Right atrium auricular region (tissue), 2 donors: ENCODE data around the gene WDR70. TPM values are rescaled to one million over a fixed set of nuclear protein-coding genes. Genes with fewer than 3 reads are reported as not detected.

Experiments
- DNase-seq: peaks from one replicate; pipeline ENCODE4 v3.0.0-alpha.2; 2019; ENCODE audit warnings: low spot score
- H3K27ac ChIP-seq, 2 donors: fragments of 200-600 bp; sonication (generic); 1 replicate in 1 of 2; 2 replicates in 1 of 2; pipeline ENCODE4 v1.5.1; 2016 to 2019
- H3K27me3 ChIP-seq, 2 donors: fragments of 200-600 bp; sonication (generic); one replicate each; pipeline versions ENCODE4 v1.5.1 to v1.6.0; 2017 to 2019
- H3K36me3 ChIP-seq: fragments of 200-600 bp; sonication (generic); one replicate; pipeline ENCODE4 v1.5.1; 2016
- H3K4me1 ChIP-seq, 2 donors: fragments of 200-600 bp; sonication (generic); one replicate each; pipeline versions ENCODE4 v1.5.1 to v1.6.0; 2017 to 2019
- H3K4me3 ChIP-seq, 2 donors: fragments of 200-600 bp; sonication (generic); 1 replicate in 1 of 2; 2 replicates in 1 of 2; pipeline ENCODE4 v1.5.1; 2017 to 2019; ENCODE audit warnings: mild to moderate bottlenecking in 1 of 2, moderate library complexity in 1 of 2
- H3K9me3 ChIP-seq, 2 donors: fragments of 200-600 bp; sonication (generic); one replicate each; pipeline ENCODE4 v1.5.1; 2019
- CTCF ChIP-seq, 2 donors: fragments of 200-600 bp; sonication (generic); IDR thresholded peaks; one replicate each; pipeline ENCODE4 v1.5.1; 2019; ENCODE audit warnings: antibody characterized with exemption in 2 of 2
- total RNA-seq, 2 donors: library from RNA; depleted of rRNA; stranded (reverse); fragments of >200 nt; gene quantifications; one replicate each; pipeline ENCODE4 v1.1.0, GENCODE V29; 2016

Gene WDR70
- total RNA-seq, 2 donors from 2014 or later: 8.2 to 12.2 TPM

- Histone ChIP-seq H3K27me3 (no peaks in the 10 kb centered on the region), H3K4me1 (peaks cover 0 to 16% of the 10 kb centered on the region in 2 donors), H3K4me3 (no peak overlapping the region), H3K27ac (no peak overlapping the region), H3K9me3 (no peaks in the 10 kb centered on the region), H3K36me3 (no peaks in the 10 kb centered on the region)
- DNase-seq: no peak
- no peak for TF ChIP-seq CTCF (IDR thresholded peaks at IDR 0.05)
Measured at GRCh38 chr5:37661227-37661920, 282.3 kb downstream of the WDR70 start.

- Histone ChIP-seq H3K27ac (no peak overlapping the region), H3K4me3 (no peak overlapping the region), H3K4me1 (peaks cover 0 to 18% of the 10 kb centered on the region in 2 donors), H3K36me3 (no peaks in the 10 kb centered on the region), H3K9me3 (no peaks in the 10 kb centered on the region), H3K27me3 (no peaks in the 10 kb centered on the region)
- DNase-seq: no peak
- TF ChIP-seq CTCF (IDR thresholded peaks at IDR 0.05): no peak
Measured at GRCh38 chr5:37661951-37662350, 282.8 kb downstream of the WDR70 start.

GRCh38 chr5:37662362-37662761, 283.2 kb downstream of the WDR70 start:
- TF ChIP-seq CTCF (IDR thresholded peaks at IDR 0.05): no peak
- Histone ChIP-seq H3K27me3 (no peaks in the 10 kb centered on the region), H3K27ac (no peak overlapping the region), H3K4me1 (peaks cover 0 to 18% of the 10 kb centered on the region in 2 donors), H3K36me3 (no peaks in the 10 kb centered on the region), H3K4me3 (no peak overlapping the region), H3K9me3 (no peaks in the 10 kb centered on the region)
- no peak for DNase-seq

GRCh38 chr5:37662789-37663485, 283.8 kb downstream of the WDR70 start:
- Histone ChIP-seq H3K27ac (no peak overlapping the region), H3K4me1 (peaks cover 0 to 19% of the 10 kb centered on the region in 2 donors), H3K9me3 (no peaks in the 10 kb centered on the region), H3K27me3 (no peaks in the 10 kb centered on the region), H3K4me3 (no peak overlapping the region), H3K36me3 (no peaks in the 10 kb centered on the region)
- DNase-seq: no peak
- TF ChIP-seq CTCF (IDR thresholded peaks at IDR 0.05): no peak

- Histone ChIP-seq H3K27ac (no peak overlapping the region), H3K27me3 (no peaks in the 10 kb centered on the region), H3K36me3 (no peaks in the 10 kb centered on the region), H3K9me3 (no peaks in the 10 kb centered on the region), H3K4me3 (no peak overlapping the region), H3K4me1 (peaks cover 0 to 25% of the 10 kb centered on the region in 2 donors)
- no peak for TF ChIP-seq CTCF (IDR thresholded peaks at IDR 0.05)
- DNase-seq: no peak
Measured at GRCh38 chr5:37663538-37663937, 284.4 kb downstream of the WDR70 start.
